Smooth muscle cell (in vitro differentiated cells): ENCODE results near the gene WIF1. TPM values are rescaled to one million over a fixed set of nuclear protein-coding genes. Genes with fewer than 3 reads are reported as not detected.

Source experiments
- DNase-seq: peaks from one replicate; lab custom pipeline; 2025; ENCODE audit not compliant: unreplicated experiment; lab: John Stamatoyannopoulos, UW
- H2AFZ ChIP-seq: fragments of 200-600 bp; sonication (generic); 2 replicates; pipeline ENCODE4 v1.6.0; 2016; ENCODE audit warnings: antibody characterized with exemption, low read depth, mild to moderate bottlenecking
- H3F3A ChIP-seq: fragments of 200-600 bp; sonication (generic); 2 replicates; pipeline ENCODE4 v1.6.0; 2017; ENCODE audit warnings: antibody characterized with exemption, low read depth
- H3K27ac ChIP-seq: fragments of 200-600 bp; sonication (generic); 2 replicates; pipeline ENCODE4 v1.5.1; 2016; ENCODE audit warnings: low read depth, mild to moderate bottlenecking
- H3K27me3 ChIP-seq: fragments of 200-600 bp; sonication (generic); 2 replicates; pipeline ENCODE4 v1.6.1; 2016; ENCODE audit warnings: low read depth, mild to moderate bottlenecking
- H3K36me3 ChIP-seq: fragments of 200-600 bp; sonication (generic); 2 replicates; pipeline ENCODE4 v1.5.1; 2016; ENCODE audit warnings: low read depth
- H3K4me1 ChIP-seq: fragments of 200-600 bp; sonication (generic); 2 replicates; pipeline ENCODE4 v1.5.1; 2016; ENCODE audit warnings: low read depth
- H3K4me2 ChIP-seq: fragments of 200-600 bp; sonication (generic); 2 replicates; pipeline ENCODE4 v1.6.0; 2016; ENCODE audit warnings: mild to moderate bottlenecking
- H3K4me3 ChIP-seq: fragments of 200-600 bp; sonication (generic); 2 replicates; pipeline ENCODE4 v1.5.1; 2016; ENCODE audit warnings: mild to moderate bottlenecking
- H3K79me2 ChIP-seq: fragments of 200-600 bp; sonication (generic); 2 replicates; pipeline ENCODE4 v1.6.0; 2016; ENCODE audit warnings: low read depth, mild to moderate bottlenecking
- H3K9ac ChIP-seq: fragments of 200-600 bp; sonication (generic); 2 replicates; pipeline ENCODE4 v1.6.0; 2016; ENCODE audit warnings: low read depth
- H3K9me3 ChIP-seq: fragments of 200-600 bp; sonication (generic); replicated peaks from 2 replicates; pipeline ENCODE4 v1.5.1; 2016; ENCODE audit warnings: low read depth
- H4K20me1 ChIP-seq: fragments of 200-600 bp; sonication (generic); 2 replicates; pipeline ENCODE4 v1.6.0; 2016; ENCODE audit warnings: low read depth
- CTCF ChIP-seq: fragments of 200-600 bp; sonication (generic); IDR thresholded peaks from 2 replicates; pipeline ENCODE4 v1.5.1; 2017; ENCODE audit warnings: borderline replicate concordance, mild to moderate bottlenecking, antibody characterized with exemption; ENCODE audit not compliant: insufficient read depth, poor library complexity, severe bottlenecking
- whole genome bisulfite sequencing: methylation state at CpG from one replicate; pipeline ENCODE4 v1.1.7; 2016; ENCODE audit warnings: low lambda C conversion rate; 5-methylcytosine and 5-hydroxymethylcytosine counted together
- polyA plus RNA-seq: library from polyadenylated mRNA; unstranded; fragments of >200 nt; fragmentation: Nextera tagmentation; extraction: Ambion mirVana; gene quantifications from 2 replicates; pipeline ENCODE4 v1.2.1, GENCODE V29; 2016
- total RNA-seq: library from RNA; depleted of rRNA; stranded (reverse); fragments of >200 nt; gene quantifications from 2 replicates; pipeline ENCODE4 v1.2.3, GENCODE V29; 2014

Gene WIF1
- total and polyA plus RNA-seq, 2 experiments from 2014 or later: 0.30 TPM; not detected in 1

DNA sequence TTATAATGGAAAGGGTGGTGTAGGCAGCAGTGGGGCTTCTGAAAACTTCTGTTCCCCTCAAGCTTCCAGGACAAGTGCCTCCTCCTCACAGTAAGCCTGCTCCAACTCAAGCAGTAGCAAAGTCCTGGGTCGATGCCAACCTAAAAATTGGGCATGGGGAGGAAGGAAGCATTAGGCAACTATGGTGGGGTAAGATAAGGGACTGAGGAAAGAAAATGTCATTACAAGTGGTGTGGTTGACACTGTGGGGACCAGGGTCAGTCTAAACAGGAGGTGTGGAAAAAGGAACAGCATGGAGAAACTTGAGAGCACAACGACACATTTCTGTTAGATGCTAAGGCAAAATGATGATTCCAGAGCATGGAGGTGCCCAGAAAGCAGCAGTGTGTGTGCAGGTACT, 34.9 kb downstream of the WIF1 start:
- Histone ChIP-seq H3F3A (no peaks in the 10 kb centered on the region), H3K9ac (no peak overlapping the region), H4K20me1 (no peaks in the 10 kb centered on the region), H3K4me2 (no peak overlapping the region), H2AFZ (no peak overlapping the region), H3K27ac (no peak overlapping the region), H3K27me3 (peaks cover 32% of the 10 kb centered on the region), H3K79me2 (no peaks in the 10 kb centered on the region), H3K36me3 (no peaks in the 10 kb centered on the region), H3K4me3 (no peak overlapping the region), H3K4me1 (no peaks in the 10 kb centered on the region), H3K9me3 (no peaks in the 10 kb centered on the region)
- TF ChIP-seq CTCF: no peak
- DNase-seq: no peak
- 94% methylated on average over 2 of the region's 2 CpGs for WGBS

- no peaks in the 10 kb centered on the region for H3K36me3 ChIP-seq
- H2AFZ ChIP-seq: no peak overlapping the region
- no peak for DNase-seq
- H3K27ac ChIP-seq: no peak overlapping the region
- no peaks in the 10 kb centered on the region for H3K4me1 ChIP-seq
- no peak overlapping the region for H3K4me2 ChIP-seq
- H3F3A ChIP-seq: no peaks in the 10 kb centered on the region
- no peak overlapping the region for H3K9ac ChIP-seq
- no peaks in the 10 kb centered on the region for H3K79me2 ChIP-seq
- no peak overlapping the region for H3K4me3 ChIP-seq
- no peaks in the 10 kb centered on the region for H3K9me3 ChIP-seq
- 58% methylated on average over 3 of the region's 3 CpGs for whole genome bisulfite sequencing
- no peak for TF ChIP-seq CTCF
- H3K27me3 ChIP-seq: peaks cover 19% of the 10 kb centered on the region
- H4K20me1 ChIP-seq: no peaks in the 10 kb centered on the region
Observed at GRCh38 chr12:65084579-65084978, 36.5 kb downstream of the WIF1 start.

DNA sequence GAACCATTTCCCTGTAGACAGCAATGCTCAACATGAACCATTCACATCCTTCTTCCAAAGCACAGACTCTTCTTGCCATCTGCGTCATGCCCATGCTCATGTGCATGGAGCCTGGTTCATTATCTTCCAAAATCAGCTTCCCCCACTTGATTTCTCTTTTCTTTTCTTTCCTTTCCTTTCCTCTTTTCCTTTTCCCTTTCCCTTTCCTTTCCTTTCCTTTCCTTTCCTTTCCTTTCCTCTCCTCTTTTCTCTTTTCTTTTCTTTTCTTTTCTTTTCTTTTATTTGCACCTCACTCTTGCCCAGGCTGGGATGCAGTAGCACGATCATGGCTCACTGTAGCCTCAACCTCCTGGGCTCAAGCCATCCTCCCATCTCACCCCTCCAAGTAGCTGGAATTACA, 37.5 kb downstream of the WIF1 start:
- H3K27ac ChIP-seq: no peak overlapping the region
- H4K20me1 ChIP-seq: no peaks in the 10 kb centered on the region
- no peaks in the 10 kb centered on the region for H3K4me1 ChIP-seq
- no peaks in the 10 kb centered on the region for H3K36me3 ChIP-seq
- H3K9ac ChIP-seq: no peak overlapping the region
- H2AFZ ChIP-seq: no peak overlapping the region
- H3K27me3 ChIP-seq: peaks cover 9% of the 10 kb centered on the region
- no peak overlapping the region for H3K4me3 ChIP-seq
- no peak for DNase-seq
- no peak overlapping the region for H3K4me2 ChIP-seq
- H3K79me2 ChIP-seq: no peaks in the 10 kb centered on the region
- H3K9me3 ChIP-seq: no peaks in the 10 kb centered on the region
- 91% methylated on average over 2 of the region's 2 CpGs for WGBS
- no peaks in the 10 kb centered on the region for H3F3A ChIP-seq
- no peak for TF ChIP-seq CTCF

DNA sequence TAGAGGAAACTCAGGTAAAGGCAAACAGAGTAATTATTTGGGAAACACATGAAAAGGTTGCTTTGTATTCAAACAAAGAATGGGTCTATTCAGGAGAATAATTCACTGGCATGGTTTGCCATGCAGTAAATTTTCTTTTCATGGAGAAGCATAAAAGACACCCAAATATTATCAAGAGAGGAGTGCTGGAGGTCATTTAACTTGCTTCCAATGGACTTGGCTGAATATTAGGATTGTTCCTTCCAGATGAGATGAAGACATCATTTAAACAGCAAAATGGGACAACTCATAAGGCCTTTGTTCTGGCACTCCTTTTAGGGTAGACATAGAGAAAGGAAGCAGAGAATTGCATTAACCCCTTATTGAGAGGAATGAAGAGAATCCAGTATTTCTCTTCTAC, 38.7 kb downstream of the WIF1 start:
- Histone ChIP-seq H3K79me2 (no peaks in the 10 kb centered on the region), H3K9ac (no peak overlapping the region), H3K27me3 (no peaks in the 10 kb centered on the region), H4K20me1 (no peaks in the 10 kb centered on the region), H3K27ac (no peak overlapping the region), H2AFZ (no peak overlapping the region), H3F3A (no peaks in the 10 kb centered on the region), H3K9me3 (no peaks in the 10 kb centered on the region), H3K4me1 (no peaks in the 10 kb centered on the region), H3K4me3 (no peak overlapping the region), H3K4me2 (no peak overlapping the region), H3K36me3 (no peaks in the 10 kb centered on the region)
- no peak for DNase-seq
- no peak for TF ChIP-seq CTCF
